AML-193 (cell line): Measurements from ENCODE around the gene AFM.
A peak's percentile ranks its signal among the peaks of the same experiment; 100 is the strongest.

Experiments
- DNase-seq, 2 experiments: peaks; one replicate each; lab custom pipeline; 2025; lab: John Stamatoyannopoulos, UW

The AFM gene

GRCh38 chr4:73481358-73481757 lies at the start of gene AFM:
TSS of gene AFM (plus strand) at chr4:73481745. CDS start at chr4:73481776, 31 bp downstream.
- no peak for DNase-seq

GRCh38 chr4:73431813-73432168 lies 49.8 kb upstream of the AFM start:
- no peak for DNase-seq

DNA sequence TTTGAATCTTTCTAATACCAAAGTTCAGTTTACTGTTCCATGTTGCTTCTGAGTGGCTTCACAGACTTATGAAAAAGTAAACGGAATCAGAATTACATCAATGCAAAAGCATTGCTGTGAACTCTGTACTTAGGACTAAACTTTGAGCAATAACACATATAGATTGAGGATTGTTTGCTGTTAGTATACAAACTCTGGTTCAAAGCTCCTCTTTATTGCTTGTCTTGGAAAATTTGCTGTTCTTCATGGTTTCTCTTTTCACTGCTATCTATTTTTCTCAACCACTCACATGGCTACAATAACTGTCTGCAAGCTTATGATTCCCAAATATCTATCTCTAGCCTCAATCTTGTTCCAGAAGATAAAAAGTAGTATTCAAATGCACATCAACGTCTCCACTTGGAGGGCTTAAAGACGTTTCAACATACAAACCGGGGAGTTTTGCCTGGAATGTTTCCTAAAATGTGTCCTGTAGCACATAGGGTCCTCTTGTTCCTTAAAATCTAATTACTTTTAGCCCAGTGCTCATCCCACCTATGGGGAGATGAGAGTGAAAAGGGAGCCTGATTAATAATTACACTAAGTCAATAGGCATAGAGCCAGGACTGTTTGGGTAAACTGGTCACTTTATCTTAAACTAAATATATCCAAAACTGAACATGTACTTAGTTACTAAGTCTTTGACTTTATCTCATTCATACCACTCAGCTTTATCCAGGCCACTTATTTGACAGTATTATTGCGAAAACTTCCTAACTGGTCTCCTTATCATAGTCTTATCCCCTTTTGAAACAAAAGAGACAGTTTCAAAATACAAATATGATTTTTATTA lies 49.2 kb upstream of the AFM start:
- DNase-seq: no peak

GRCh38 chr4:73433140-73433539 lies 48.4 kb upstream of the AFM start:
- no peak for DNase-seq

DNA sequence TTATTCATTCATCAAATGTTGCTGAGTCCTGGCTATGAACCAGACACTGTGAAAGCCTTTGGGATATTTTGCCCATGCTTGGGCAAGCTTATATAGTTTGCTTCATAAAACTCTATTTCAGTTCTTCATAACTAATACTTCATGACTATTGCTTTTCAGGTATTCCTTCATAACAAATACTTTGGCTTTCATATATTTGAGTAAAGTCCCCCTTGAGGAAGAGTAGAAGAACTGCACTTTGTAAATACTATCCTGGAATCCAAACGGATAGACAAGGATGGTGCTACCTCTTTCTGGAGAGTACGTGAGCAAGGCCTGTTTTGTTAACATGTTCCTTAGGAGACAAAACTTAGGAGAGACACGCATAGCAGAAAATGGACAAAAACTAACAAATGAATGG lies 47.2 kb upstream of the AFM start:
- DNase-seq: peak; percentile 1 to 9

DNA sequence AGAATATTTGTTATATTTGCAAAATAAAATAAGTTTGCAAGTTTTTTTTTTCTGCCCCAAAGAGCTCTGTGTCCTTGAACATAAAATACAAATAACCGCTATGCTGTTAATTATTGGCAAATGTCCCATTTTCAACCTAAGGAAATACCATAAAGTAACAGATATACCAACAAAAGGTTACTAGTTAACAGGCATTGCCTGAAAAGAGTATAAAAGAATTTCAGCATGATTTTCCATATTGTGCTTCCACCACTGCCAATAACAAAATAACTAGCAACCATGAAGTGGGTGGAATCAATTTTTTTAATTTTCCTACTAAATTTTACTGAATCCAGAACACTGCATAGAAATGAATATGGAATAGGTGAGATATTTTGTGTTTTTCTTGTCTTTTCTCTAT lies 45.6 kb upstream of the AFM start, which contains the start of gene AFP:
AFP (plus strand) TSS at position 238 of the 400 bp plus-strand sequence; CDS start at position 280, 42 bp downstream.
- DNase-seq: no peak

- DNase-seq: no peak
These were observed 44.6 kb upstream of the AFM start for GRCh38 chr4:73436674-73437557.

DNA sequence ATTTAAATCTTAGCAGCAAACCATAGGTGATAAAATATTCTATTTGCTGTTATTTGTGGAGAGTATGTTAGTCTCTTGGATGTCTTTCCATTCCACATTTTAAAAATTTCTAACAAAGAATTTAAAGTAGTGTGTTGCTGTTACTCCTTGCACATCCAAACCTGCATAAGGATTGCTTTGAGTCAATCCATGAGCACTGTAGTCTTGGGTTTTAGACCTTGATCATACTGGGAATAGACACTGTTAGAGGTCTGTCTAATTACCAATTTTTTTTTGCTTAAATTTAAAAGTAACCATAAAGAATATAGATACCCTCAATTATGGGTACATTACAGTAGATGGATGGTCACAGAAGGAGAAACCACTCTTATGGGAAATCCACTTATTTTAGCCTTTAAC lies 44.0 kb upstream of the AFM start:
- no peak for DNase-seq

DNA sequence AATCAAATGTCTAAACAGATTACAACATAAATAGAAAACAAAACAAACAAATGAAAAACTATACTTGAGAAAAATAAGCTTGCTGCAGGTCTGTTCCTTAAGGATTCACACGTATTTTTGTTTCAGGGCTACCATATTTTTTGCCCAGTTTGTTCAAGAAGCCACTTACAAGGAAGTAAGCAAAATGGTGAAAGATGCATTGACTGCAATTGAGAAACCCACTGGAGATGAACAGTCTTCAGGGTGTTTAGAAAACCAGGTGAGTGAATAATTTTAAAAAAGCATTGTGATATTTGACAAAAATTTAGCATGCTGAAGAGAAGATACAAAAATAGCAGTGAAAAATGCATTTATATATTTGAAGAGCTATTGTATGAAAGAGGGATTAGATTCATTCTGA lies 43.5 kb upstream of the AFM start:
- DNase-seq: no peak

- DNase-seq: no peak
These were observed 42.8 kb upstream of the AFM start for GRCh38 chr4:73438582-73439215.

DNA sequence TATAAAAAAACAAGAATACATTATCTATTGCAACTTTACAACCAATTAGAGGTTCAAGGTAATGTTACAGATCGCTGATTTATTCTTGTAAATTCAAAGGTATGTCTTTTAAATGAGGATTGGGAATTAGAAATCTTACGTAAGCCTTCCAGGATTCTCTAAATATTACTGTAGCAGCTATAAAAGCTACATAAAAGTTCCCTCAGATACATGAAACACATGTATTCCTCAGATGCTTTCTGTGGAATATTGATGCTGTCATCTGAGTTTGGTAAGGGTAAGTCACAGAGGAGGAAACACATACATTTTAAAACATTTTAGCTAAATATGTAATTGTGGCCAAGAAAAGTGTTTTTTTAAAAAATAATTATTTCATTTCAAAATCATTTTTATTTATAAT lies 42.1 kb upstream of the AFM start:
- no peak for DNase-seq

GRCh38 chr4:73439991-73440390 lies 41.6 kb upstream of the AFM start:
- no peak for DNase-seq

DNA sequence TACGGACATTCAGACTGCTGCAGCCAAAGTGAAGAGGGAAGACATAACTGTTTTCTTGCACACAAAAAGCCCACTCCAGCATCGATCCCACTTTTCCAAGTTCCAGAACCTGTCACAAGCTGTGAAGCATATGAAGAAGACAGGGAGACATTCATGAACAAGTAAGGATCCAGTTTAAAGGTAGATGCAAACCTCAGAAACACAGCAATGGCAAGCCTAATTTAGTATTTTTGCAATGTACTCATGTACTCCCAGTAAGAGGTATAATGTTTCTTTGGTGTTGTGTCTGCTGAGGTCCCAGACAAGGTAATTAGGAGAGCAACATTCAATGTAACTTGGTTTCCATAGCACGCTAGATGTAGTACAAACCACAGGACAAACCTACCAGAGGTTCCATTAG lies 40.9 kb upstream of the AFM start:
- no peak for DNase-seq

GRCh38 chr4:73442275-73442674 lies 39.3 kb upstream of the AFM start:
- no peak for DNase-seq

- no peak for DNase-seq
These were observed 38.3 kb upstream of the AFM start for GRCh38 chr4:73443224-73443623.

GRCh38 chr4:73445383-73446335 lies 35.9 kb upstream of the AFM start:
- no peak for DNase-seq

GRCh38 chr4:73446336-73446938 lies 35.1 kb upstream of the AFM start:
- DNase-seq: peak; percentile 57 to 73

- DNase-seq: no peak
These were observed 33.9 kb upstream of the AFM start for GRCh38 chr4:73447671-73448070.

GRCh38 chr4:73448448-73449203 lies 32.9 kb upstream of the AFM start:
- no peak for DNase-seq

- DNase-seq: no peak
These were observed 31.0 kb upstream of the AFM start for GRCh38 chr4:73450398-73451004.
